ENCODE results near the gene MAPKAP1.
"Not testable (repeated sequence)": the region's sequence is repeated elsewhere in the genome, so short reads cannot be mapped to it uniquely, and the experiment has no call there.

The MAPKAP1 gene

GRCh38 chr9:125699870-125700269 is 7.1 kb downstream of the MAPKAP1 start:
- Histone ChIP-seq H4K20me1 (ENCODE audit: low read depth, low read length) (peaks cover 3% of the 10 kb centered on the region; the same call in 1 of the 2 replicates), H3K27me3 (ENCODE audit: low read length) (no peaks in the 10 kb centered on the region), H3K79me2 (ENCODE audit: insufficient read depth, low read length) (peaks cover 86% of the 10 kb centered on the region), H3K9me3 (ENCODE audit: insufficient read depth, low read length) (no peaks in the 10 kb centered on the region), H3K4me2 (ENCODE audit: low read depth, low read length, poor library complexity, severe bottlenecking) (no peak overlapping the region), H3K9ac (ENCODE audit: low read length) (no peak overlapping the region), H2AFZ (ENCODE audit: low read depth, low read length, severe bottlenecking) (no peak overlapping the region), H3K4me3 (ENCODE audit: insufficient read depth, low read length, poor library complexity, severe bottlenecking) (no peak overlapping the region), H3K27ac (ENCODE audit: low read depth, low read length) (no peak overlapping the region), H3K36me3 (ENCODE audit: low read length) (no peaks in the 10 kb centered on the region), H3K9me2 (replicated peaks; ENCODE audit: insufficient read depth, low read length) (no peaks in the 10 kb centered on the region), H3F3A (ENCODE audit: insufficient read depth) (peaks cover 13% of the 10 kb centered on the region; the same call in 1 of the 2 replicates)
- TF ChIP-seq EZH2phosphoT487 (conservative IDR thresholded peaks at IDR 0.05; ENCODE audit: low read length) (no peak), CTCF (IDR thresholded peaks at IDR 0.05; ENCODE audit: insufficient read depth, low read length, poor library complexity, severe bottlenecking) (no peak)

DNA sequence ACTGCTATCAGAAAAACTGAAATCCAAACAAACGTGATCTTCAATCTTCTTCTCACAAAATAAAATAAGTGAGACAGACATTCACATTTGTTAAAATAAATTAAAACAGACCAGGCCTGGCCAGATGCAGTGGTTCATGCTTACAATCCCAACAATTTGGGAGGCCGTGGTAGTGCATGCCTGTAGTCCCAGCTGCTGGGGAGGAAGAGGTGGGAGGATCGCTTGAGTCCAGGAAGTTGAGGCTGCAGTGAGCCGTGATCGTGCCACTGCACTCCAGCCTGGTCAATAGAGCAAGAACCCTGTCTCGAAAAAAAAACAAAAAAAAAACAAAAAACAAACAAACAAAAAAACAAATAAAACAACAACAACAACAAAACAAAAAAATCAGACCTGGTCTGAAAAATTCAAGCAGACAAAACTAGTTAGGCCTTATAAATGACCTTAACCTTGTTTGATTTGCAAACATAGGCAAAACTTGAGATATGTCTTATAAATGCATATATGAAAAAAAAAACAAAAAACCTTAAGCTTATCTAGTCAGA is 10.8 kb downstream of the MAPKAP1 start:
- no peaks in the 10 kb centered on the region for H3K36me3 ChIP-seq (ENCODE audit: low read length)
- H3K4me2 ChIP-seq (ENCODE audit: low read depth, low read length, poor library complexity, severe bottlenecking), result no peak overlapping the region
- no peak overlapping the region for H2AFZ ChIP-seq (ENCODE audit: low read depth, low read length, severe bottlenecking)
- H3K9me3 ChIP-seq (ENCODE audit: insufficient read depth, low read length), result no peaks in the 10 kb centered on the region
- no peak for TF ChIP-seq CTCF (IDR thresholded peaks at IDR 0.05; ENCODE audit: insufficient read depth, low read length, poor library complexity, severe bottlenecking)
- no peak for TF ChIP-seq EZH2phosphoT487 (conservative IDR thresholded peaks at IDR 0.05; ENCODE audit: low read length)
- no peaks in the 10 kb centered on the region for H3K27me3 ChIP-seq (ENCODE audit: low read length)
- peaks cover 73% of the 10 kb centered on the region for H3K79me2 ChIP-seq (ENCODE audit: insufficient read depth, low read length)
- no peaks in the 10 kb centered on the region for H3K9me2 ChIP-seq (replicated peaks; ENCODE audit: insufficient read depth, low read length)
- peaks cover 3% of the 10 kb centered on the region; the same call in 1 of the 2 replicates for H4K20me1 ChIP-seq (ENCODE audit: low read depth, low read length)
- peaks cover 13% of the 10 kb centered on the region; the same call in 1 of the 2 replicates for H3F3A ChIP-seq (ENCODE audit: insufficient read depth)
- H3K27ac ChIP-seq (ENCODE audit: low read depth, low read length), result no peak overlapping the region
- no peak overlapping the region for H3K4me3 ChIP-seq (ENCODE audit: insufficient read depth, low read length, poor library complexity, severe bottlenecking)
- H3K9ac ChIP-seq (ENCODE audit: low read length), result no peak overlapping the region

DNA sequence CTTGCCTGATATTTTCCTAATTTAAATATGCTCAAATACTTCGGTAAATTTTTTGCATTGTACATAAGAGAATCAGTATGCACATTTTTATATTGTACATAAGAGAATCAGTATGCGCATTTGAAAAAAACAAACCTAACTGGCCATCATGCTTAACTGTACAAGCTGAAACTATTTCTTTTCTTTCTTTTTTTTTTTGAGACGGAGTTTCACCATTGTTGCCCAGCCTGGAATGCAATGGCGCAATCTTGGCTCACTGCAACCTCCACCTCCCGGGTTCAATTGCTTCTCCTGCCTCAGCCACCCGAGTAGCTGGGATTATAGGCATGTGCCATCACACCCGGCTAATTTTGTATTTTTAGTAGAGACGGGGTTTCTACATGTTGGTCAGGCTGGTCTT is 11.5 kb downstream of the MAPKAP1 start:
- not testable (repeated sequence) for H3K27ac ChIP-seq (ENCODE audit: low read depth, low read length); H3K4me3 ChIP-seq (ENCODE audit: insufficient read depth, low read length, poor library complexity, severe bottlenecking); H2AFZ ChIP-seq (ENCODE audit: low read depth, low read length, severe bottlenecking); H4K20me1 ChIP-seq (ENCODE audit: low read depth, low read length); H3K4me2 ChIP-seq (ENCODE audit: low read depth, low read length, poor library complexity, severe bottlenecking); H3K9me2 ChIP-seq (replicated peaks; ENCODE audit: insufficient read depth, low read length); H3K9me3 ChIP-seq (ENCODE audit: insufficient read depth, low read length); H3K27me3 ChIP-seq (ENCODE audit: low read length); H3K9ac ChIP-seq (ENCODE audit: low read length); H3K36me3 ChIP-seq (ENCODE audit: low read length)
- Histone ChIP-seq H3F3A (ENCODE audit: insufficient read depth) (peaks cover 12% of the 10 kb centered on the region; the same call in 1 of the 2 replicates), H3K79me2 (ENCODE audit: insufficient read depth, low read length) (peaks cover 69% of the 10 kb centered on the region)

DNA sequence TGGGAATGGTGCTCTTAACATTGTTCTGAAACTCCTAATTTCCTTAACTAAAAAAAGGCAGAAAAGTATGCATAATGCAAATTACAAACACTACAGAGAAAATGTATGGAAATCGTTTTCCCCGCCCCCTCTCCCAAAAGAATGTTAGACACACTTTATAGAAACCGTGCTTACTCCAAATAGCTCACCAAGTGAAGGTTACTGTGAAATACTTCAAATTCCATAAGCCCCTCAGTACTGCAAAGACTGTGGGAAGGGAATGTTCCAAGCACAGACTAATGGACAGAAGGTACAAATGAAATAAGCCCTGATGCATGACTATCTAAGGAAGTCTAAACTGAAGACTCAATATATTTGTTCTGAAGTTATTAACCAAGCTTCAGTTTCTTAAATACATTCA is 12.5 kb downstream of the MAPKAP1 start:
- Histone ChIP-seq H3K4me2 (ENCODE audit: low read depth, low read length, poor library complexity, severe bottlenecking) (no peak overlapping the region), H3K4me3 (ENCODE audit: insufficient read depth, low read length, poor library complexity, severe bottlenecking) (no peak overlapping the region), H3K27ac (ENCODE audit: low read depth, low read length) (no peak overlapping the region)

GRCh38 chr9:125693492-125693891 is 13.5 kb downstream of the MAPKAP1 start:
- not testable (repeated sequence) for H3K36me3 ChIP-seq (ENCODE audit: low read length); H3K9me3 ChIP-seq (ENCODE audit: insufficient read depth, low read length); H3K27ac ChIP-seq (ENCODE audit: low read depth, low read length); H3F3A ChIP-seq (ENCODE audit: insufficient read depth); H3K9ac ChIP-seq (ENCODE audit: low read length); H3K27me3 ChIP-seq (ENCODE audit: low read length); H2AFZ ChIP-seq (ENCODE audit: low read depth, low read length, severe bottlenecking); H3K4me3 ChIP-seq (ENCODE audit: insufficient read depth, low read length, poor library complexity, severe bottlenecking); H4K20me1 ChIP-seq (ENCODE audit: low read depth, low read length); H3K9me2 ChIP-seq (replicated peaks; ENCODE audit: insufficient read depth, low read length); H3K4me2 ChIP-seq (ENCODE audit: low read depth, low read length, poor library complexity, severe bottlenecking)
- H3K79me2 ChIP-seq (ENCODE audit: insufficient read depth, low read length), result peaks cover 57% of the 10 kb centered on the region

More for the DNA sequence above, 12.5 kb downstream of the MAPKAP1 start:
- H3K36me3 ChIP-seq (ENCODE audit: low read length), result no peaks in the 10 kb centered on the region
- H3K9me3 ChIP-seq (ENCODE audit: insufficient read depth, low read length), result no peaks in the 10 kb centered on the region
- H4K20me1 ChIP-seq (ENCODE audit: low read depth, low read length), result peaks cover 3% of the 10 kb centered on the region; the same call in 1 of the 2 replicates
- no peak overlapping the region for H2AFZ ChIP-seq (ENCODE audit: low read depth, low read length, severe bottlenecking)
- H3K79me2 ChIP-seq (ENCODE audit: insufficient read depth, low read length), result peaks cover 67% of the 10 kb centered on the region
- H3K27me3 ChIP-seq (ENCODE audit: low read length), result no peaks in the 10 kb centered on the region
- H3F3A ChIP-seq (ENCODE audit: insufficient read depth), result peaks cover 10% of the 10 kb centered on the region; the same call in 1 of the 2 replicates
- no peaks in the 10 kb centered on the region for H3K9me2 ChIP-seq (replicated peaks; ENCODE audit: insufficient read depth, low read length)
- no peak for TF ChIP-seq EZH2phosphoT487 (conservative IDR thresholded peaks at IDR 0.05; ENCODE audit: low read length)
- no peak for TF ChIP-seq CTCF (IDR thresholded peaks at IDR 0.05; ENCODE audit: insufficient read depth, low read length, poor library complexity, severe bottlenecking)
- H3K9ac ChIP-seq (ENCODE audit: low read length), result no peak overlapping the region
